Heart left ventricle (tissue), 13 donors: ENCODE measurements around the gene ZDHHC14.

ENCODE experiments used
- CTCF ChIP-seq, 12 donors: fragments of 200-600 bp; sonication (generic) in 4 of 12; IDR thresholded peaks; one replicate each; pipeline versions ENCODE4 v1.5.0 to v1.8.0; 2018 to 2022; ENCODE audit warnings: antibody characterized with exemption in 12 of 12, mild to moderate bottlenecking in 5 of 12
- POLR2A ChIP-seq, 2 donors: fragments of 450-650 bp; IDR thresholded peaks; one replicate each; pipeline ENCODE4 v1.6.1; 2017; ENCODE audit warnings: antibody characterized with exemption in 2 of 2, mild to moderate bottlenecking in 2 of 2, moderate library complexity in 2 of 2
- donor health status: ischemic (EF 13 %, LVEDD 7.1; RV severe dilation, severe dysfunction).
- donor health status: DM: no; HTN: yes; CAD: no.
- donor health status: DM: no; HTN: no; CAD: no.
- donor health status: ischemic (EF 25% LVEDD 6.9; RV normal size, moderate dysfunction).
- donor health status: ischemic (EF 25% LVEDD 5.7; RV mildly dilated, moderate dysfunction).
- donor health status: ischemic (EF 35%, LVEDD 5.7; RV mildly dilated, moderate dysfunction).
- donor health status: nonischemic (EF 11% LVEDD 7.7; RV severe dilation, severe dysfunction).
- donor health status: DM: yes; HTN: yes; CAD: no.
- donor health status: PGD.
- donor health status: ischemic (EF 29% LVEDD 5.4; RV normal size, mild dysfunction).
- donor health status: nonischemic (EF 23%, LVEDD 6.1; RV moderate dilation, normal function).

- TF ChIP-seq POLR2A (IDR thresholded peaks at IDR 0.05): no peak
- no peak for TF ChIP-seq CTCF (IDR thresholded peaks at IDR 0.05)
These were observed 100.3 kb downstream of the ZDHHC14 start for GRCh38 chr6:157481189-157481864.
